ENCODE measurements around the gene USP20. TPM values are rescaled to one million over a fixed set of nuclear protein-coding genes. Genes with fewer than 3 reads are reported as not detected.

Gene USP20
- total RNA-seq, 1 donor from 2014 or later: 52.3 TPM

DNA sequence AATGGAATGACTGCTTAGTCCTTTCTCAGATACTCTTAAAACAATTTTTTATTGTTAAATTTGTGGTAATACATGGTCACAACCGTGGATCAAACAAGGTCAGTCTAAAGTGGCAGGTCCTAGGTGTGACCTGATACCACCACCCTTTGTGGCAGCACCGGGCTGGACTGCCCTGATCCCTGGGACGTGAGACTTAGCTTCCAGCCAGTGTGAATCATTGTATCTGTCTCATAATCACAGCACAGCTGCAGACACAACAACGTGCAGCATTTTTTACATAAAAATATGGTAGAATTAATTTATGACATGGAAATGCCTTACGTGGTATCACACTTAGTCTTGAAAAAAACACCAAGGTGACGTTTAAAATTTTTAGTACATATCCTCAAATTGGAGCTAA lies 24.5 kb upstream of the USP20 start:
- no peak for DNase-seq (ENCODE audit: low spot score)
- intact Hi-C loops (cut with micrococcal nuclease): no loop called here
- H3K27me3 Mint-ChIP-seq (ENCODE audit: low read depth): no peaks in the 10 kb centered on the region
- H3K4me3 Mint-ChIP-seq (ENCODE audit: low read depth): no peak overlapping the region
- H3K27ac Mint-ChIP-seq: no peak overlapping the region
- H3K36me3 Mint-ChIP-seq (ENCODE audit: low read depth): peaks cover 76% of the 10 kb centered on the region
- peaks cover 13% of the 10 kb centered on the region for H3K4me1 Mint-ChIP-seq (ENCODE audit: low read depth)
- no peaks in the 10 kb centered on the region for H3K9me3 Mint-ChIP-seq

DNA sequence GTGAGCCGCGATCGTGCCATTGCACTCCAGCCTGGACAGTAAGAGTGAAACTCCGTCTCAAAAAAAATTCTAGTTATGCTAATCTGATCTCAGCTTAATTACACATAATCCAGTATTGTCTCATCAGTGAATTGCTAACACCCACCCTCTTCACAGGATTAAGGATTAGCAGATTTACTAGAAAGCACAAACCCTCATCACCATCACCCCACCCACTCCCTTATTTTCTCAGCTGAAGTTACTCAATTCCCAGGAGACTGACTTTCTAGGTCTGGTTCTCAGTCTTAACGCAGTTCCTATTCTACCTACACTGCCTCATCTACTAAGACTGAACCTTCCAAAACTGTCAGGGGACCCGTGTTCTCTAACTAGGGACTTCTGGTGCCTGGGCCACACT lies 23.3 kb upstream of the USP20 start:
- no peak overlapping the region for H3K4me3 Mint-ChIP-seq (ENCODE audit: low read depth)
- DNase-seq (ENCODE audit: low spot score): no peak
- H3K27ac Mint-ChIP-seq: peak overlapping the region; percentile 21
- H3K4me1 Mint-ChIP-seq (ENCODE audit: low read depth): peaks cover 5% of the 10 kb centered on the region
- peaks cover 76% of the 10 kb centered on the region for H3K36me3 Mint-ChIP-seq (ENCODE audit: low read depth)
- H3K27me3 Mint-ChIP-seq (ENCODE audit: low read depth): no peaks in the 10 kb centered on the region
- intact Hi-C loops (cut with micrococcal nuclease): no loop called here
- H3K9me3 Mint-ChIP-seq: no peaks in the 10 kb centered on the region

- Mint-ChIP-seq H3K27ac (no peak overlapping the region), H3K9me3 (no peaks in the 10 kb centered on the region), H3K27me3 (ENCODE audit: low read depth) (no peaks in the 10 kb centered on the region), H3K4me3 (ENCODE audit: low read depth) (no peak overlapping the region), H3K4me1 (ENCODE audit: low read depth) (peaks cover 3% of the 10 kb centered on the region), H3K36me3 (ENCODE audit: low read depth) (peaks cover 76% of the 10 kb centered on the region)
- intact Hi-C loops (cut with micrococcal nuclease): no loop called here
- no peak for DNase-seq (ENCODE audit: low spot score)
These were observed 22.9 kb upstream of the USP20 start for GRCh38 chr9:129812385-129812784.

GRCh38 chr9:129813661-129814060 lies 21.6 kb upstream of the USP20 start:
- H3K36me3 Mint-ChIP-seq (ENCODE audit: low read depth): peaks cover 78% of the 10 kb centered on the region
- intact Hi-C loops (cut with micrococcal nuclease): no loop called here

GRCh38 chr9:129814432-129815223 lies 20.6 kb upstream of the USP20 start:
- no peak overlapping the region for H3K27ac Mint-ChIP-seq
- intact Hi-C loops (cut with micrococcal nuclease): no loop called here
- H3K27me3 Mint-ChIP-seq (ENCODE audit: low read depth): no peaks in the 10 kb centered on the region
- H3K9me3 Mint-ChIP-seq: no peaks in the 10 kb centered on the region
- peaks cover 74% of the 10 kb centered on the region for H3K36me3 Mint-ChIP-seq (ENCODE audit: low read depth)
- peaks cover 3% of the 10 kb centered on the region for H3K4me1 Mint-ChIP-seq (ENCODE audit: low read depth)
- no peak for DNase-seq (ENCODE audit: low spot score)
- no peak overlapping the region for H3K4me3 Mint-ChIP-seq (ENCODE audit: low read depth)

More at GRCh38 chr9:129813661-129814060, 21.6 kb upstream of the USP20 start:
- Mint-ChIP-seq H3K4me1 (ENCODE audit: low read depth) (peaks cover 3% of the 10 kb centered on the region), H3K27me3 (ENCODE audit: low read depth) (no peaks in the 10 kb centered on the region), H3K27ac (no peak overlapping the region), H3K9me3 (no peaks in the 10 kb centered on the region), H3K4me3 (ENCODE audit: low read depth) (no peak overlapping the region)
- DNase-seq (ENCODE audit: low spot score): no peak

- no peak for DNase-seq (ENCODE audit: low spot score)
- no peaks in the 10 kb centered on the region for H3K9me3 Mint-ChIP-seq
- no peak overlapping the region for H3K4me3 Mint-ChIP-seq (ENCODE audit: low read depth)
- no peaks in the 10 kb centered on the region for H3K27me3 Mint-ChIP-seq (ENCODE audit: low read depth)
- intact Hi-C loops (cut with micrococcal nuclease): no loop called here
- H3K4me1 Mint-ChIP-seq (ENCODE audit: low read depth): peaks cover 3% of the 10 kb centered on the region
- peaks cover 67% of the 10 kb centered on the region for H3K36me3 Mint-ChIP-seq (ENCODE audit: low read depth)
- no peak overlapping the region for H3K27ac Mint-ChIP-seq
These were observed 20.0 kb upstream of the USP20 start for GRCh38 chr9:129815278-129815677.

GRCh38 chr9:129816501-129817435 lies 18.5 kb upstream of the USP20 start:
- H3K27ac Mint-ChIP-seq: no peak overlapping the region
- no peaks in the 10 kb centered on the region for H3K9me3 Mint-ChIP-seq
- no peaks in the 10 kb centered on the region for H3K27me3 Mint-ChIP-seq (ENCODE audit: low read depth)
- intact Hi-C loops (cut with micrococcal nuclease): no loop called here
- H3K4me1 Mint-ChIP-seq (ENCODE audit: low read depth): peaks cover 3% of the 10 kb centered on the region
- no peak overlapping the region for H3K4me3 Mint-ChIP-seq (ENCODE audit: low read depth)
- no peak for DNase-seq (ENCODE audit: low spot score)
- H3K36me3 Mint-ChIP-seq (ENCODE audit: low read depth): peaks cover 66% of the 10 kb centered on the region

GRCh38 chr9:129822898-129823541 lies 12.2 kb upstream of the USP20 start:
- intact Hi-C loops (cut with micrococcal nuclease): loop anchor here (1.0 kb wide), 1 partner anchor 20 kb away; the partner anchor contains the start of gene TOR1B
- DNase-seq (ENCODE audit: low spot score): no peak
- Mint-ChIP-seq H3K36me3 (ENCODE audit: low read depth) (peaks cover 45% of the 10 kb centered on the region), H3K4me3 (ENCODE audit: low read depth) (peak overlapping the region; percentile 83), H3K4me1 (ENCODE audit: low read depth) (peaks cover 9% of the 10 kb centered on the region), H3K27me3 (ENCODE audit: low read depth) (no peaks in the 10 kb centered on the region), H3K9me3 (no peaks in the 10 kb centered on the region), H3K27ac (peak overlapping the region; percentile 57)

DNA sequence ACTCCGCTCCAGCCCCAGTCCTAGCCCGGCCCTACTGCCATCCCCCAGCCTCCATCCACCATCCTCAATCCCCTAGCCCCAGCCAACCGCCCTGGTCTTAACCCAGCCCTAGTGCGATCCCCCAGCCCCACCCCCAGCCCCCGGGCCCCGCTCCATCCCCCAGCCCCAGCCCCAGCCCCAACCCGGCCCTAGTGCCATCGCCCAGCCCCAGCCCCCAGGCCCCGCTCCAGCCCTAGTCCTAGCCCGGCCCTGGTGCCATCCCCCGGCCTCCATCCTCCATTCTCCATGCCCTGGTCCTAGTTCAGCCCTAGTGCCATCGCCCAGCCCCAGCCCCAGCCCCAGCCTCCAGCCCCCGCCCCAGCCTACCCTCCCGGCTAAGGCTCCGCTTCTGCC lies 11.7 kb upstream of the USP20 start:
- Mint-ChIP-seq H3K9me3 (no peaks in the 10 kb centered on the region), H3K4me3 (ENCODE audit: low read depth) (peak overlapping the region; percentile 83), H3K27ac (peak overlapping the region; percentile 57), H3K4me1 (ENCODE audit: low read depth) (peaks cover 9% of the 10 kb centered on the region), H3K36me3 (ENCODE audit: low read depth) (peaks cover 44% of the 10 kb centered on the region), H3K27me3 (ENCODE audit: low read depth) (no peaks in the 10 kb centered on the region)
- no peak for DNase-seq (ENCODE audit: low spot score)
- intact Hi-C loops (cut with micrococcal nuclease): loop anchor here (1.0 kb wide), 1 partner anchor 20 kb away; the partner anchor contains the start of gene TOR1B

GRCh38 chr9:129823935-129824601 lies 11.2 kb upstream of the USP20 start, which contains the start of gene TOR1A:
TSS of gene TOR1A (minus strand) at chr9:129824136. CDS start at chr9:129824085, 51 bp downstream.
- Mint-ChIP-seq H3K27me3 (ENCODE audit: low read depth) (no peaks in the 10 kb centered on the region), H3K27ac (peak within 1 kb of the TSS; percentile 57), H3K4me3 (ENCODE audit: low read depth) (peak within 1 kb of the TSS; percentile 83), H3K4me1 (ENCODE audit: low read depth) (peaks cover 9% of the 10 kb centered on the region), H3K36me3 (ENCODE audit: low read depth) (peaks cover 44% of the 10 kb centered on the region), H3K9me3 (no peaks in the 10 kb centered on the region)
- DNase-seq (ENCODE audit: low spot score): peak; percentile 91
- intact Hi-C loops (cut with micrococcal nuclease): loop anchor here (1.0 kb wide), 2 partner anchors 11 to 21 kb away; partner anchors contain the start of genes C9orf78, TOR1B and USP20

DNA sequence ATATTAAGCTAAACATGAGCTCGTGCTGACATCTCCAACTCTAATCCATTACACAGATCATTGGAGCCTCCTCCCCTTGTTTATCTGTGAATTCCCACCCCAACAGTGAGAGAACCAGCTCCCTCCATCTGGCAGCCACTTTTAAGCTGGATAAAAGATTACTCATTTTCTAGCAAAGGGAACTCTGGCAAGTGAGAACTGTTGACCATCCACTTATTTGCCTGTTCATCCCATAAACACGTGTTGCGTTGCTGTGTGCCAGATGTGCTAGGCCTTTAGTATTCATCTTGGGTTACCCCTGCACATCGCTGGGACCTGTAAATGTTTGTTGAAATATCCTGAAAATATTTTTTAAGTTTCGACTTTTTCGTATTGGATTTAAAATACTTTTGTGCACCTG lies 8.9 kb upstream of the USP20 start:
- no peak for DNase-seq (ENCODE audit: low spot score)
- H3K9me3 Mint-ChIP-seq: no peaks in the 10 kb centered on the region
- no peaks in the 10 kb centered on the region for H3K27me3 Mint-ChIP-seq (ENCODE audit: low read depth)
- no peak overlapping the region for H3K4me3 Mint-ChIP-seq (ENCODE audit: low read depth)
- peaks cover 58% of the 10 kb centered on the region for H3K36me3 Mint-ChIP-seq (ENCODE audit: low read depth)
- H3K27ac Mint-ChIP-seq: no peak overlapping the region
- intact Hi-C loops (cut with micrococcal nuclease): loop anchor here (5.0 kb wide), 1 partner anchor 36 kb away; no protein-coding TSS in a partner anchor
- peaks cover 9% of the 10 kb centered on the region for H3K4me1 Mint-ChIP-seq (ENCODE audit: low read depth)

- DNase-seq (ENCODE audit: low spot score): no peak
- Mint-ChIP-seq H3K4me3 (ENCODE audit: low read depth) (no peak overlapping the region), H3K4me1 (ENCODE audit: low read depth) (peaks cover 9% of the 10 kb centered on the region), H3K27me3 (ENCODE audit: low read depth) (no peaks in the 10 kb centered on the region), H3K27ac (no peak overlapping the region), H3K36me3 (ENCODE audit: low read depth) (peaks cover 57% of the 10 kb centered on the region), H3K9me3 (no peaks in the 10 kb centered on the region)
- intact Hi-C loops (cut with micrococcal nuclease): loop anchor here (5.0 kb wide), 1 partner anchor 36 kb away; no protein-coding TSS in a partner anchor
These were observed 8.5 kb upstream of the USP20 start for GRCh38 chr9:129826759-129827158.

Measured in activated T-helper 2 cell treated with anti-CD3 and anti-CD28 coated beads, Interferon-gamma antibody, Interleukin-2, Interleukin-4, amounts not matched to agents 10 μg/mL and 5 μg/mL and 100 μg/mL, durations not matched to agents 14 hours and 24 hours and 36 hours (primary cell).